Panc1 (cell line): ENCODE results near the gene HAUS8. TPM values are rescaled to one million over a fixed set of nuclear protein-coding genes. Genes with fewer than 3 reads are reported as not detected.
"Not testable (repeated sequence)": the region's sequence is repeated elsewhere in the genome, so short reads cannot be mapped to it uniquely, and the experiment has no call there.

Experiments used
- ATAC-seq: fragments of 200-7000 bp; cut with Tn5 transposase; 2 replicates; pipeline ENCODE4 v1.9.1; 2020; ENCODE audit warnings: mild to moderate bottlenecking, moderate library complexity
- BruUV-seq: library from RNA; stranded (reverse); fragments of 400-500 nt; replicated peaks from 2 replicates; lab custom pipeline; 2021; lab: Mats Ljungman, UMichigan
- CTCF ChIA-PET: fragments of 300-600 bp; sonication (Branson Sonifier 250); formaldehyde crosslinking; loops from one replicate; lab custom pipeline; 2022; ENCODE audit warnings: antibody characterized with exemption; lab: Charles Lee
- POLR2A ChIA-PET: fragments of 300-600 bp; sonication (Branson Sonifier 250); formaldehyde crosslinking; loops from one replicate; lab custom pipeline; 2022; ENCODE audit warnings: antibody characterized with exemption; lab: Charles Lee
- DNase-seq: peaks from one replicate; pipeline ENCODE4 v3.0.0-alpha.2; 2010; ENCODE audit warnings: low read depth, low spot score
- H3K27ac ChIP-seq: 2 replicates; pipeline ENCODE4 v1.5.1; 2011; ENCODE audit warnings: mild to moderate bottlenecking, low read length, inconsistent platforms
- H3K27me3 ChIP-seq: fragments of 200-500 bp; sonication (Bioruptor generic); 2 replicates; pipeline ENCODE4 v1.6.0; 2014; ENCODE audit warnings: low read length, inconsistent platforms; ENCODE audit not compliant: control insufficient read depth, insufficient read depth
- H3K36me3 ChIP-seq: fragments of 200-500 bp; sonication (Bioruptor generic); 2 replicates; pipeline ENCODE4 v1.5.1; 2014; ENCODE audit warnings: inconsistent platforms, mild to moderate bottlenecking, low read length, moderate library complexity; ENCODE audit not compliant: control insufficient read depth, insufficient read depth
- H3K4me1 ChIP-seq: 2 replicates; pipeline ENCODE4 v1.5.1; 2011; ENCODE audit warnings: inconsistent platforms, mild to moderate bottlenecking, low read length, moderate library complexity; ENCODE audit not compliant: control insufficient read depth, insufficient read depth
- H3K4me3 ChIP-seq, 2 experiments: 2 replicates each; pipeline ENCODE4 v1.5.1; 2011 to 2012; ENCODE audit warnings: low read depth in 2 of 2, low read length in 2 of 2, mild to moderate bottlenecking in 2 of 2, inconsistent platforms in 1 of 2, moderate library complexity in 1 of 2
- H3K9me3 ChIP-seq: fragments of 200-500 bp; sonication (Bioruptor generic); 2 replicates; pipeline ENCODE4 v1.5.1; 2014; ENCODE audit warnings: low read depth, mild to moderate bottlenecking, inconsistent platforms, low read length, moderate library complexity; ENCODE audit not compliant: control insufficient read depth, insufficient read depth
- CTCF ChIP-seq: fragments of 450-650 bp; IDR thresholded peaks from 2 replicates; pipeline ENCODE4 v1.5.1; 2017; ENCODE audit warnings: mild to moderate bottlenecking
- POLR2AphosphoS5 ChIP-seq: IDR thresholded peaks from 2 replicates; pipeline ENCODE4 v1.6.1; 2012; ENCODE audit warnings: mild to moderate bottlenecking, low read depth, low read length, moderate library complexity
- SIN3A ChIP-seq: IDR thresholded peaks from 2 replicates; pipeline ENCODE4 v1.6.1; 2012; ENCODE audit warnings: low read depth, mild to moderate bottlenecking, low read length, moderate library complexity, borderline replicate concordance; ENCODE audit not compliant: insufficient read depth
- TCF7L2 ChIP-seq: IDR thresholded peaks from 2 replicates; pipeline ENCODE4 v1.6.1; 2011; ENCODE audit warnings: mild to moderate bottlenecking, low read depth, low read length, inconsistent platforms
- in situ Hi-C: cut with HindIII; loops from 2 replicates; pipeline ENCODE4 v1.10.0; 2016; ENCODE audit warnings: low sequenced_read_pairs, low pct_unique_long_range_greater_than_20kb
- intact Hi-C: fragments of 100-400 bp; cut with micrococcal nuclease; formaldehyde crosslinking; loops from one replicate; pipeline ENCODE4 v1.10.0; 2022; ENCODE audit not compliant: unreplicated experiment
- total RNA-seq: library from RNA; stranded (reverse); gene quantifications from one replicate; pipeline ENCODE4 v1.2.1, GENCODE V29; 2021; ENCODE audit not compliant: unreplicated experiment
- TF ChIP-seq, protein P1 (sequence below), 2 experiments: IDR thresholded peaks; 2 replicates each; pipeline ENCODE4 v1.6.1; 2011 to 2012; ENCODE audit warnings: low read depth in 2 of 2, control low read depth in 1 of 2, low read length in 1 of 2, mild to moderate bottlenecking in 1 of 2, moderate library complexity in 1 of 2; ENCODE audit not compliant: insufficient read depth in 1 of 2

The HAUS8 gene
- total RNA-seq, 1 experiment from 2014 or later, result 18.2 TPM

- ATAC-seq (no peak), DNase-seq (no peak)
- no peaks in the 10 kb centered on the region for H3K36me3 ChIP-seq
- intact Hi-C loops, result no loop called here
- H3K4me3 ChIP-seq, result no peak overlapping the region
- POLR2A ChIA-PET, result no interaction called here
- H3K4me1 ChIP-seq, result no peaks in the 10 kb centered on the region
- TF ChIP-seq SIN3A, result no peak
- no peaks in the 10 kb centered on the region for H3K27me3 ChIP-seq
- in situ Hi-C loops, result no loop called here
- CTCF ChIA-PET, result no interaction called here
- no TSS peak for BruUV-seq
- H3K27ac ChIP-seq, result no peak overlapping the region
- no peaks in the 10 kb centered on the region for H3K9me3 ChIP-seq
Observed at GRCh38 chr19:17020823-17021222, 54.4 kb downstream of the HAUS8 start.

- DNase-seq (no peak), ATAC-seq (no peak)
- Histone ChIP-seq H3K27ac (no peak overlapping the region), H3K9me3 (no peaks in the 10 kb centered on the region), H3K27me3 (no peaks in the 10 kb centered on the region), H3K4me3 (no peak overlapping the region), H3K36me3 (no peaks in the 10 kb centered on the region), H3K4me1 (no peaks in the 10 kb centered on the region)
- intact Hi-C loops, result no loop called here
- ChIA-PET CTCF (no interaction called here), POLR2A (no interaction called here)
- BruUV-seq, result no TSS peak
- in situ Hi-C loops, result no loop called here
- TF ChIP-seq CTCF (no peak), TCF7L2 (no peak)
Observed at GRCh38 chr19:17020385-17020784, 54.9 kb downstream of the HAUS8 start.

GRCh38 chr19:17014212-17014861, 60.9 kb downstream of the HAUS8 start:
- ATAC-seq (peak; percentile 82), DNase-seq (peak; percentile 18)
- H3K4me3 ChIP-seq, in situ Hi-C loops, H3K27ac ChIP-seq, H3K4me1 ChIP-seq, H3K9me3 ChIP-seq, intact Hi-C loops, BruUV-seq, H3K27me3 ChIP-seq, H3K36me3 ChIP-seq: not testable (repeated sequence)
- CTCF ChIA-PET, result interaction anchor here (0.6 kb wide), 1 partner anchor 59 kb away, joined by 7 read pairs; no protein-coding TSS in a partner anchor
- POLR2A ChIA-PET, result interaction anchor here (0.6 kb wide), 1 partner anchor 298 kb away, joined by 3 read pairs; no protein-coding TSS in a partner anchor
- TF ChIP-seq TCF7L2, result 0 out of 2 replicates have a peak, but pooled peaks have one; percentile 34

DNA sequence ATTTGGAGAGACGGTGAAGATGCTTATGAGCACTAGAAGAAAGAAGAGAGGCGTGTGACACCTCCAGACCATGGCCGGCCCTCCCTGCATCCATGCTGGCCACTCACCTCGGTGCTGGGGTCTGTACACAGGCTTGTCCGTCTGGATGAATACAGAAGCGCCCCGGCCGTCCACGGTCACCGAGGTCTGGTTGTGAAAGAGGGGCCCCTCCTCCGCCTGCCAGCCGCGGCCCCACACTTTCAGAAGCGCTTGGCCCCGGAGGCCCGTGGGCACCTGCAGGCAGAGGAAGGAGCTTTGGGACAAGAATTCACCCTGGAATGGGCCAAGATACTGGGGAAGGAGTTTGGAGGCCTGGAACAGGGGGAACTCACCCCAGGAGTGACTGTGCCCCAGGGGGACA, 63.8 kb downstream of the HAUS8 start:
- ATAC-seq, result no peak
- ChIA-PET POLR2A (interaction anchor here (0.6 kb wide), 1 partner anchor 124 kb away, joined by 3 read pairs; no protein-coding TSS in a partner anchor), CTCF (no interaction called here)
- BruUV-seq, result no TSS peak
- intact Hi-C loops, result no loop called here
- in situ Hi-C loops, result no loop called here
- DNase-seq, result no peak
- Histone ChIP-seq H3K36me3 (no peaks in the 10 kb centered on the region), H3K4me3 (no peak overlapping the region), H3K27me3 (no peaks in the 10 kb centered on the region), H3K4me1 (no peaks in the 10 kb centered on the region), H3K27ac (no peak overlapping the region), H3K9me3 (no peaks in the 10 kb centered on the region)
- TF ChIP-seq, protein P1, sequence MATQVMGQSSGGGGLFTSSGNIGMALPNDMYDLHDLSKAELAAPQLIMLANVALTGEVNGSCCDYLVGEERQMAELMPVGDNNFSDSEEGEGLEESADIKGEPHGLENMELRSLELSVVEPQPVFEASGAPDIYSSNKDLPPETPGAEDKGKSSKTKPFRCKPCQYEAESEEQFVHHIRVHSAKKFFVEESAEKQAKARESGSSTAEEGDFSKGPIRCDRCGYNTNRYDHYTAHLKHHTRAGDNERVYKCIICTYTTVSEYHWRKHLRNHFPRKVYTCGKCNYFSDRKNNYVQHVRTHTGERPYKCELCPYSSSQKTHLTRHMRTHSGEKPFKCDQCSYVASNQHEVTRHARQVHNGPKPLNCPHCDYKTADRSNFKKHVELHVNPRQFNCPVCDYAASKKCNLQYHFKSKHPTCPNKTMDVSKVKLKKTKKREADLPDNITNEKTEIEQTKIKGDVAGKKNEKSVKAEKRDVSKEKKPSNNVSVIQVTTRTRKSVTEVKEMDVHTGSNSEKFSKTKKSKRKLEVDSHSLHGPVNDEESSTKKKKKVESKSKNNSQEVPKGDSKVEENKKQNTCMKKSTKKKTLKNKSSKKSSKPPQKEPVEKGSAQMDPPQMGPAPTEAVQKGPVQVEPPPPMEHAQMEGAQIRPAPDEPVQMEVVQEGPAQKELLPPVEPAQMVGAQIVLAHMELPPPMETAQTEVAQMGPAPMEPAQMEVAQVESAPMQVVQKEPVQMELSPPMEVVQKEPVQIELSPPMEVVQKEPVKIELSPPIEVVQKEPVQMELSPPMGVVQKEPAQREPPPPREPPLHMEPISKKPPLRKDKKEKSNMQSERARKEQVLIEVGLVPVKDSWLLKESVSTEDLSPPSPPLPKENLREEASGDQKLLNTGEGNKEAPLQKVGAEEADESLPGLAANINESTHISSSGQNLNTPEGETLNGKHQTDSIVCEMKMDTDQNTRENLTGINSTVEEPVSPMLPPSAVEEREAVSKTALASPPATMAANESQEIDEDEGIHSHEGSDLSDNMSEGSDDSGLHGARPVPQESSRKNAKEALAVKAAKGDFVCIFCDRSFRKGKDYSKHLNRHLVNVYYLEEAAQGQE (IDR thresholded peaks at IDR 0.05; ENCODE audit: insufficient read depth in 1 of 2, low read depth in 2 of 2, low read length in 1 of 2), result no peak
- TF ChIP-seq TCF7L2 (no peak), SIN3A (no peak), POLR2AphosphoS5 (no peak), CTCF (no peak)
